Neuronal stem cell (in vitro differentiated cells): ENCODE results near the gene KLHL22.
A peak's percentile ranks its signal among the peaks of the same experiment; 100 is the strongest.

ENCODE experiments used
- DNase-seq: peaks from one replicate; pipeline ENCODE4 v3.0.0-alpha.2; 2013; ENCODE audit warnings: low spot score
- H2AFZ ChIP-seq: one replicate; pipeline ENCODE4 v1.6.1; 2013; ENCODE audit warnings: mild to moderate bottlenecking, low read length, inconsistent platforms
- H2AK5ac ChIP-seq: 2 replicates; pipeline ENCODE4 v1.6.1; 2013; ENCODE audit warnings: low read depth, mild to moderate bottlenecking, inconsistent platforms, low read length, moderate library complexity, mixed read lengths
- H2BK120ac ChIP-seq: 2 replicates; pipeline ENCODE4 v1.6.1; 2013; ENCODE audit warnings: low read depth, mild to moderate bottlenecking, inconsistent platforms, low read length, moderate library complexity, mixed read lengths
- H2BK12ac ChIP-seq: one replicate; pipeline ENCODE4 v1.6.1; 2013; ENCODE audit warnings: low read length, inconsistent platforms
- H2BK15ac ChIP-seq: 2 replicates; pipeline ENCODE4 v1.6.1; 2013; ENCODE audit warnings: mild to moderate bottlenecking, low read length, inconsistent platforms, mixed read lengths
- H2BK5ac ChIP-seq: one replicate; pipeline ENCODE4 v1.6.1; 2013; ENCODE audit warnings: inconsistent platforms, mild to moderate bottlenecking, low read length, moderate library complexity
- H3K14ac ChIP-seq: one replicate; pipeline ENCODE4 v1.6.1; 2013; ENCODE audit warnings: low read length, inconsistent platforms
- H3K18ac ChIP-seq: 2 replicates; pipeline ENCODE4 v1.6.1; 2013; ENCODE audit warnings: low read length, inconsistent platforms
- H3K23ac ChIP-seq: 2 replicates; pipeline ENCODE4 v1.6.1; 2013; ENCODE audit warnings: low read depth, mild to moderate bottlenecking, mixed read lengths, low read length, inconsistent platforms; ENCODE audit not compliant: poor library complexity
- H3K27ac ChIP-seq: replicated peaks from 3 replicates; pipeline ENCODE4 v1.5.1; 2013; ENCODE audit warnings: low read length, inconsistent platforms
- H3K27me3 ChIP-seq, 3 experiments: 2 replicates each; pipeline ENCODE4 v1.6.1; 2013; ENCODE audit warnings: low read length in 3 of 3, mild to moderate bottlenecking in 2 of 3, inconsistent platforms in 1 of 3, low read depth in 1 of 3, mixed read lengths in 1 of 3, moderate library complexity in 1 of 3; ENCODE audit not compliant: control insufficient read depth in 3 of 3, insufficient read depth in 3 of 3
- H3K36me3 ChIP-seq, 2 donors: replicated peaks in 1 of 2; 2 replicates each; pipeline ENCODE4 v1.6.1; 2013; ENCODE audit warnings: low read length in 2 of 2; ENCODE audit not compliant: control insufficient read depth in 2 of 2, insufficient read depth in 2 of 2
- H3K4ac ChIP-seq: 2 replicates; pipeline ENCODE4 v1.6.1; 2013; ENCODE audit warnings: inconsistent platforms, mild to moderate bottlenecking, low read length, moderate library complexity
- H3K4me1 ChIP-seq, 2 donors: 1 replicate in 1 of 2; 2 replicates in 1 of 2; pipeline ENCODE4 v1.6.1; 2013; ENCODE audit warnings: low read length in 2 of 2, low read depth in 1 of 2; ENCODE audit not compliant: control insufficient read depth in 2 of 2, insufficient read depth in 1 of 2
- H3K4me2 ChIP-seq: one replicate; pipeline ENCODE4 v1.6.1; 2013; ENCODE audit warnings: mild to moderate bottlenecking, low read length, inconsistent platforms; ENCODE audit not compliant: insufficient read depth, poor library complexity, severe bottlenecking
- H3K4me3 ChIP-seq, 2 donors: 2 replicates each; pipeline ENCODE4 v1.5.1; 2013; ENCODE audit warnings: low read length in 2 of 2, mild to moderate bottlenecking in 2 of 2, inconsistent platforms in 1 of 2, moderate library complexity in 1 of 2
- H3K79me1 ChIP-seq: one replicate; pipeline ENCODE4 v1.6.1; 2013; ENCODE audit warnings: low read depth, mild to moderate bottlenecking, inconsistent platforms, low read length, moderate library complexity
- H3K9ac ChIP-seq: one replicate; pipeline ENCODE4 v1.6.1; 2013; ENCODE audit warnings: mild to moderate bottlenecking, low read depth, low read length, inconsistent platforms; ENCODE audit not compliant: poor library complexity
- H3K9me3 ChIP-seq, 2 donors: replicated peaks in 1 of 2; 2 replicates each; pipeline versions ENCODE3 to v1.6.1; 2013; ENCODE audit warnings: low read length in 2 of 2, mild to moderate bottlenecking in 2 of 2, inconsistent platforms in 1 of 2, low read depth in 1 of 2, mixed read lengths in 1 of 2, moderate library complexity in 1 of 2; ENCODE audit not compliant: control insufficient read depth in 2 of 2, insufficient read depth in 1 of 2
- H4K8ac ChIP-seq: one replicate; pipeline ENCODE4 v1.6.1; 2013; ENCODE audit warnings: low read depth, mild to moderate bottlenecking, inconsistent platforms, low read length, moderate library complexity
- H4K91ac ChIP-seq: one replicate; pipeline ENCODE4 v1.6.1; 2013; ENCODE audit warnings: low read length, low read depth, mild to moderate bottlenecking, inconsistent platforms; ENCODE audit not compliant: poor library complexity
- WGBS, 2 donors: extraction: QIAGEN DNeasy Blood & Tissue Kit; methylation state at CpG; one replicate each; pipeline ENCODE4 v1.1.7; 2013; ENCODE audit warnings: missing lambda C conversion rate in 2 of 2, mixed read lengths in 1 of 2; ENCODE audit not compliant: insufficient read length in 2 of 2, insufficient replicate concordance in 1 of 2; ENCODE audit errors: extremely low coverage in 2 of 2; 5-methylcytosine and 5-hydroxymethylcytosine counted together

The KLHL22 gene

GRCh38 chr22:20432244-20432686, 63.3 kb downstream of the KLHL22 start:
- no peak overlapping the region for H2BK120ac ChIP-seq
- no peak overlapping the region for H3K4me3 ChIP-seq
- no peak overlapping the region for H3K18ac ChIP-seq
- no peak overlapping the region for H4K8ac ChIP-seq
- no peak overlapping the region for H4K91ac ChIP-seq
- no peak overlapping the region for H2BK12ac ChIP-seq
- H2BK15ac ChIP-seq, result no peak overlapping the region
- H3K23ac ChIP-seq, result peak overlapping the region; percentile 100
- H2AFZ ChIP-seq, result no peak overlapping the region
- no peak overlapping the region for H2BK5ac ChIP-seq
- H3K27me3 ChIP-seq, result peaks cover 0 to 90% (median 32%) of the 10 kb centered on the region in 3 experiments
- no peak overlapping the region for H3K27ac ChIP-seq
- no peak overlapping the region for H3K4me2 ChIP-seq
- H3K9me3 ChIP-seq, result peaks cover 0 to 13% of the 10 kb centered on the region in 2 donors
- no peak overlapping the region for H3K9ac ChIP-seq
- H3K14ac ChIP-seq, result no peak overlapping the region
- no peak overlapping the region for H3K4ac ChIP-seq
- WGBS, 2 donors, result no CpG with 5 or more reads among the region's 3 CpGs
- H2AK5ac ChIP-seq, result peak overlapping the region; percentile 79
- peaks cover 6% of the 10 kb centered on the region for H3K79me1 ChIP-seq
- no peak for DNase-seq
- H3K36me3 ChIP-seq, result peaks cover 1 to 64% of the 10 kb centered on the region in 2 donors
- H3K4me1 ChIP-seq, result peaks cover 6 to 27% of the 10 kb centered on the region in 2 donors

GRCh38 chr22:20431511-20432192, 63.9 kb downstream of the KLHL22 start:
- WGBS, 2 donors, result no CpG with 5 or more reads among the region's 50 CpGs
- no peak for DNase-seq
- peak overlapping the region in 1 of 2 donors; percentile 66 for H3K4me3 ChIP-seq
- no peak overlapping the region for H2BK120ac ChIP-seq
- H3K4me1 ChIP-seq, result peaks cover 6 to 22% of the 10 kb centered on the region in 2 donors
- no peak overlapping the region for H3K4ac ChIP-seq
- no peak overlapping the region for H4K91ac ChIP-seq
- peak overlapping the region; percentile 79 for H2AK5ac ChIP-seq
- no peak overlapping the region for H2AFZ ChIP-seq
- H2BK15ac ChIP-seq, result no peak overlapping the region
- peaks cover 0 to 11% of the 10 kb centered on the region in 2 donors for H3K9me3 ChIP-seq
- peak overlapping the region; percentile 78 for H3K4me2 ChIP-seq
- H3K79me1 ChIP-seq, result peaks cover 6% of the 10 kb centered on the region
- peak overlapping the region; percentile 88 for H3K18ac ChIP-seq
- peak overlapping the region; percentile 100 for H3K23ac ChIP-seq
- peak overlapping the region; percentile 85 for H2BK12ac ChIP-seq
- H4K8ac ChIP-seq, result no peak overlapping the region
- H3K9ac ChIP-seq, result peak overlapping the region; percentile 95
- H3K27me3 ChIP-seq, result peaks cover 0 to 88% (median 27%) of the 10 kb centered on the region in 3 experiments
- H3K27ac ChIP-seq, result no peak overlapping the region
- peaks cover 2 to 70% of the 10 kb centered on the region in 2 donors for H3K36me3 ChIP-seq
- H2BK5ac ChIP-seq, result no peak overlapping the region
- no peak overlapping the region for H3K14ac ChIP-seq

DNA sequence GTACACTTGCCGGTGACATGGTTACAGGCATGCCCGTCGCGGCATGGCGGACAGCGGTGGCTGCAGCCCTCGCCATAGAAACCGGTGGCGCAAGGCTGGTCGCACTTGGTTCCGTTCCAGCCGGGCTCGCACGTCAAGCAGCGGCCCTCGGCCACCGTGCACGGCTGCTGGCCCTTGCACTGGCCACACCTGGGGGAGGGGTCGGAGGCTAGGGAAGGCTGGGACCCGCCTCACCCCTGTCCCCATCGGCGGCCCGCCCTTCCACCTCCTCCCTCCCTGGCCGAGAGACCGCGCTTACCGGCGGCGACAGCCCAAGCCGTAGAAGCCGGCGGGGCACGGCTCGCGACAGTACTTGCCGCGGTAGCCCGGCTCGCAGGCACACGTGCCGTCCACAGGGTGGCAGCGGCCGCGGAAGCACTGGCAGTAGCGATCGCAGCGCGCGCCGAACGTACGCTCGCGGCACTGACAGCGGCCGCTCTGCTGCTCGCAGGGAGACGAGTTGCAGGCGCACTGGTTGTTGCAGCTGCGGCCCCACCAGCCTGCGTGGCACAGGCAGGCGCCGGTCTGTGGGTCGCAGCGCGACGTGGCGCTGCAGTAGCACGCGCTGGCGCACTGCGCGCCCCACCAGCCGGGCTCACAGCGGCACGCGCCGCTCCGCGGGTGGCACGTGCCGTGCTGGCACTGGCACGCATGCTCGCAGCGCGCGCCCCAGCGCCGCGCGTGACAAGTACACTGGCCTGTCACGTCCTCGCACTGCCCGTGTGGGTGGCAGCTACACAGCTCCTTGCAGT, 64.7 kb downstream of the KLHL22 start:
- H2BK15ac ChIP-seq, result peak overlapping the region; percentile 18
- no peak overlapping the region for H2AFZ ChIP-seq
- WGBS, 2 donors, result no CpG with 5 or more reads among the region's 94 CpGs
- peak overlapping the region; percentile 95 for H3K9ac ChIP-seq
- peak overlapping the region; percentile 53 for H4K91ac ChIP-seq
- no peak overlapping the region for H2BK5ac ChIP-seq
- peak overlapping the region; percentile 75 for H3K14ac ChIP-seq
- peaks cover 6% of the 10 kb centered on the region for H3K79me1 ChIP-seq
- peak overlapping the region in 1 of 2 donors; percentile 66 for H3K4me3 ChIP-seq
- H3K4ac ChIP-seq, result no peak overlapping the region
- peak overlapping the region; percentile 85 for H2BK12ac ChIP-seq
- H3K4me2 ChIP-seq, result peak overlapping the region; percentile 78
- no peak overlapping the region for H3K27ac ChIP-seq
- H4K8ac ChIP-seq, result peak overlapping the region; percentile 68
- H2BK120ac ChIP-seq, result no peak overlapping the region
- peak overlapping the region; percentile 74 for H2AK5ac ChIP-seq
- H3K23ac ChIP-seq, result peak overlapping the region; percentile 100
- DNase-seq, result peak; percentile 61
- H3K27me3 ChIP-seq, result peaks cover 0 to 86% (median 24%) of the 10 kb centered on the region in 3 experiments
- peak overlapping the region; percentile 95 for H3K18ac ChIP-seq
- peaks cover 2 to 76% of the 10 kb centered on the region in 2 donors for H3K36me3 ChIP-seq
- H3K4me1 ChIP-seq, result peaks cover 4 to 21% of the 10 kb centered on the region in 2 donors
- peaks cover 0 to 11% of the 10 kb centered on the region in 2 donors for H3K9me3 ChIP-seq
